GM21423 (cell line): ENCODE measurements around the gene DLGAP4.

Experiments
- ATAC-seq: cut with Tn5 transposase; IDR thresholded peaks from one replicate; pipeline ENCODE4 v1.9.1; 2021; ENCODE audit warnings: mild to moderate bottlenecking, moderate library complexity; ENCODE audit not compliant: unreplicated experiment

DLGAP4 gene, protein sequence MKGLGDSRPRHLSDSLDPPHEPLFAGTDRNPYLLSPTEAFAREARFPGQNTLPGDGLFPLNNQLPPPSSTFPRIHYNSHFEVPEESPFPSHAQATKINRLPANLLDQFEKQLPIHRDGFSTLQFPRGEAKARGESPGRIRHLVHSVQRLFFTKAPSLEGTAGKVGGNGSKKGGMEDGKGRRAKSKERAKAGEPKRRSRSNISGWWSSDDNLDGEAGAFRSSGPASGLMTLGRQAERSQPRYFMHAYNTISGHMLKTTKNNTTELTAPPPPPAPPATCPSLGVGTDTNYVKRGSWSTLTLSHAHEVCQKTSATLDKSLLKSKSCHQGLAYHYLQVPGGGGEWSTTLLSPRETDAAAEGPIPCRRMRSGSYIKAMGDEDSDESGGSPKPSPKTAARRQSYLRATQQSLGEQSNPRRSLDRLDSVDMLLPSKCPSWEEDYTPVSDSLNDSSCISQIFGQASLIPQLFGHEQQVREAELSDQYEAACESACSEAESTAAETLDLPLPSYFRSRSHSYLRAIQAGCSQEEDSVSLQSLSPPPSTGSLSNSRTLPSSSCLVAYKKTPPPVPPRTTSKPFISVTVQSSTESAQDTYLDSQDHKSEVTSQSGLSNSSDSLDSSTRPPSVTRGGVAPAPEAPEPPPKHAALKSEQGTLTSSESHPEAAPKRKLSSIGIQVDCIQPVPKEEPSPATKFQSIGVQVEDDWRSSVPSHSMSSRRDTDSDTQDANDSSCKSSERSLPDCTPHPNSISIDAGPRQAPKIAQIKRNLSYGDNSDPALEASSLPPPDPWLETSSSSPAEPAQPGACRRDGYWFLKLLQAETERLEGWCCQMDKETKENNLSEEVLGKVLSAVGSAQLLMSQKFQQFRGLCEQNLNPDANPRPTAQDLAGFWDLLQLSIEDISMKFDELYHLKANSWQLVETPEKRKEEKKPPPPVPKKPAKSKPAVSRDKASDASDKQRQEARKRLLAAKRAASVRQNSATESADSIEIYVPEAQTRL

DNA sequence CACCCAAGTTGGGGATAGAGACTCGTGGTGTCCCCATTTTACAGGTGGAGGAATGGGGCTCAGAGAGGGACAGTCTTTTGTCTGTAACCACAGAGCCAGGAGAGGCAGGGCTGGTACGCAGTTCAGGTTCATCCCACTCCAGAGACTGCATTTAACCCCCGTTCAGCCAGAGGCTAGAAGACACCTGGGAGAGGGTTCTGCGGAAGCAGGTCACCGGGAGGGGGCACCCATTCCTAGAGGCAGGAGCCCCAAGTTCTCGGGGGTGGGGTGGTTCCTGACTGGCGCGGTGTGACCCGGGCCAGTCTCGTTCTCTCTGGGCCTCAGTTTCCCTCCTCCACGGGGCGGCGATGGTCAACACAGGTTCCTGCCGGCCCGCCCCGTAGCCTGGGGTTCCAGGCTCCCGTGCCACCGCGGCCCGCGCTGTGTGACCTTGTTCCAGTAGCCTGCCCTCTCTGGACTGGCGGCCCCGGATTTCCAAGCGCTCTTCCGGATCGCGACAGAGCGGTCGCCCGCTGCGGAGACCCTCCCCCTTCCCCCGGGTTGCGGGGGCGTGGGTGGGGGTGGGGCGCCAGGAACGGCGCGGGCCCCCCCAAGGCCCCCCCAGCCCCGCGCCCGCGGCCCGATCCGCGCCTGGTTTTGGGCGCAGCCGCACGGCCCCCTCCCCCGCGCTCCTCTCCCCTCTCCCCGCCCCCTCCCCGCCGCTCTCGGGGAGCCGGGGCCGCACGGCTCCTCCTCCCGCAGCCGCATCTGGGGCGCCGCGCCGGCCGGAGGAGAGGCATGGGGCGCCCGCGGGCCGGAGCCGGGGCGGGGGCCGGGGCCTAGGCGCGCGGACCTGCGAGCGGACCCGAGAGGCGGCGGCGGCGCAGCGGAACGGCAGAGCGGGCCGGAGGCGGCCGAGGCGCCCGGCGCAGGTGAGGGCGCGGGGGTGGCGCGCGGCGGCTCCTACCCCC, at the start of gene DLGAP4:
DLGAP4 (plus strand) TSS at position 738 of the 950 bp plus-strand sequence. CDS start 125,379 bp downstream, outside the sequence.
- ATAC-seq = no peak

DNA sequence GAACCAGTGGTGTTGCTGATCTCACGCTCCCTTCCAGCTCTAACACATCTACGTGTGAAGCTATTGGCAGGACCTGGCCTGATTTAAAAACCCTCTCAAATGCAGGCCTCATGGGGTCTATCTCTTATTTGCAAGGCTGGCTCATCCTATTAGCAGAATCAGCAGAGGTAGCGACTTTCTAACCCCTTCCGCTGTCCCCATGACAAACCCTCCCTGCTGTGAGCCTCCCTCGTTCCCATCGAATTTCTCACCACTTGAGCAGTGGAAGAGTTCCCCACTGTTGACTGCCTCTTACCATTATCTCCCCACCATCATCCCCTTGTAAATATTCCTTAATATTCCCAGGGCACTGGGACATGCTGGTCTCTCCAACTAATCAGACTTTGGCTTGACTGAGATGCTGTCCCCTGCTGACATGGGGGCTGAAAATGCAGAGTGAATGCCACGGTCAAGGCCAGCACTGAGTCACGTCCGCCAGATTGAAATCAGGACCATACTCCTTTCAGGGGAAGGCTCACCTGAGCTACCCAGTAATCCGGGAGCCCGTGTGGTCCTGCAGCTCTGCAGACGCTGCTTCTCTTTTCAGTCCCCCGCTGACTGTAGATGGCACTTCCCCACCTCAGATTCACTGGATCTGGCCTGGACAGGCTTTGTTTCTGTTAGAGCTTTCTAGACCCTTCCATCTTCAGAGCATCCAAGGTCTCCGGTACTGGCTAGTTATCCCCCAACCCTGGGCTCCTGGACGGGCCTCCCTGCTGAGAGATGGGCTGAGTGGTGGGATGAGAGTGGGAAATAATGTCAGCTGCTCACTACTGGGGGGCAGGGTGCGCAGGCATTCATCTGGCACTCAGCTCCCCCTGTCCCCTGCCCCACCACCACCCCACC, 46.7 kb upstream of the DLGAP4 start:
- ATAC-seq = no peak

GRCh38 chr20:36260316-36260715, 45.8 kb upstream of the DLGAP4 start:
- ATAC-seq = no peak

- ATAC-seq = no peak
These were observed 44.6 kb upstream of the DLGAP4 start for GRCh38 chr20:36261389-36262105.

DNA sequence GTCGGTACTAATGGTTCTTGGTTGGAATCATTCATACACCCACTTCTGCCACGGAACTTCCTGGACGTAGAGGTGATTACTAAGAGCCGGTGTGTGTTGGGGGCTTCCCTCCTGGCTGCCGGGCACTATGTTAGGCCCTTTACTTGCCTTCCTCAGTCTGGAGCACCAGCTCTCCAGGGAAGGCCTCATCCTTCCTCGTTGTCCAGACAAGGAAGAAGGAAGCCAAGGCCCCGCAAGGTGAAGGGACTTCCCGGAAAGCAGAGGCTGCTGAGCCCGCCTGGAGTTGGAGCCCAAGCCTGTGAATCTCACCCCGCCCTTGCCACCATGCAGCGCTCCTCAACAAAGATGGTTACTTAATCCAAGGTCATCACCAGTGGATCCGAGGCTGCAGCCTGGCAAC, 43.7 kb upstream of the DLGAP4 start:
- ATAC-seq = no peak

- ATAC-seq = no peak
These were observed 41.5 kb upstream of the DLGAP4 start for GRCh38 chr20:36264426-36265246.

- no peak for ATAC-seq
These were observed 40.0 kb upstream of the DLGAP4 start for GRCh38 chr20:36266189-36266588.

- ATAC-seq = no peak
These were observed 38.3 kb upstream of the DLGAP4 start for GRCh38 chr20:36267605-36268381.

- ATAC-seq = no peak
These were observed 37.4 kb upstream of the DLGAP4 start for GRCh38 chr20:36268440-36269342.

- no peak for ATAC-seq
These were observed 36.6 kb upstream of the DLGAP4 start for GRCh38 chr20:36269507-36269906.

GRCh38 chr20:36270744-36271638, 35.1 kb upstream of the DLGAP4 start:
- no peak for ATAC-seq

GRCh38 chr20:36271639-36272546, 34.2 kb upstream of the DLGAP4 start:
- ATAC-seq = no peak

DNA sequence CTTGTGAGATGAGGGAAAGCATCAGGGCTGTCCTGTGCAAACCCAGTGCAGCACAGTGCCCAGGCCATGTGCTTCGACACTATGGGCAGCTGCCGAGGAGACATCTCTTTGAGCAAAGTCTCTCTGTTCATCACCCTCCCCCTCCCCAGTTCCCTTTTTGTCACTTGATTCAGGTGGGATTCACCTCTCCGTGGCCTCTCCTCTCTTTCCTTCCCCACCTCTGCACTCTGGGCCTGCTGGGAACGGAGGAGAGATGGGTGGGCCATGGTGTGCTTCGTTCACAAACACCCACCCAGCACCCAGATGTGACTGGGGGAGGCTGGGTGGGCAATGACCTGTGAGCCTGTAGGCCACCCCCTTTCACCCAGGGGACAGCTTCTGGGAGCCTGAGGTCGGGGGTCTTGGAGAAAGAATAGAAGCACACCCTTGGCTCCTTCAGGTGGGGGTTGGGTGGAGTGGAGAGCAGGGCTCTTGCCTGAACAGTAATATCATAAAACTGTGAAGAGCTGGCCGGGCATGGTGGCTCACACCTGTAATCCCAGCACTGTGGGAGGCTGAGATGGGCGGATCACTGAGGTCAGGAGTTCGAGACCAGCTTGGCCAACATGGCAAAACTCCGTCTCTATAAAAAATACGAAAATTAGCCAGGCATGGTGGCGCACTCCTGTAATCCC, 33.5 kb upstream of the DLGAP4 start:
- ATAC-seq = no peak
